ENCODE measurements around the gene TPGS2.

DNA sequence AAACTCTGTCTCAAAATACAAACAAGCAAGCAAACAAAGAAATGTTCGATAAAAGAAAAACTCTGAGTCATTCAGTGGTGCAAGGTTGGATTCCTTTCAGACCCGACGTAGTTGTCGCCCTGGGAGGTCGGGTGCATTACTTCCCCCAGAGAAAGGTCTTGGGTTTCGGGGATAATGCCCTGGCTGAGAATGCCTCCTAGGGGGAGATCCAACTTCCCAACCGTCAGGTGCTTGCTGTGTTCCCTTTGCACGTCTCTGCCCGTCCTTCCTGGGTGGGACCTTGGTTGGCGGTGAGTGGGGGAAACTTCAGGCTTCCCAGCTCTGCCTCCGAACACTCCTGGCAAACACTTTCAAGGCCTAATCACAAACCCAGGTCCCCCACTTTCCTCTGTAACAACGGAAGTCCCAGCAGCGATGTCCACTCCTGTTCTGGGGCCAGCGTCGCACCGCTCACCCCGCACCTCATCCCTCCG, 609 bp downstream of the TPGS2 start:
- TF ChIP-seq, protein P1, sequence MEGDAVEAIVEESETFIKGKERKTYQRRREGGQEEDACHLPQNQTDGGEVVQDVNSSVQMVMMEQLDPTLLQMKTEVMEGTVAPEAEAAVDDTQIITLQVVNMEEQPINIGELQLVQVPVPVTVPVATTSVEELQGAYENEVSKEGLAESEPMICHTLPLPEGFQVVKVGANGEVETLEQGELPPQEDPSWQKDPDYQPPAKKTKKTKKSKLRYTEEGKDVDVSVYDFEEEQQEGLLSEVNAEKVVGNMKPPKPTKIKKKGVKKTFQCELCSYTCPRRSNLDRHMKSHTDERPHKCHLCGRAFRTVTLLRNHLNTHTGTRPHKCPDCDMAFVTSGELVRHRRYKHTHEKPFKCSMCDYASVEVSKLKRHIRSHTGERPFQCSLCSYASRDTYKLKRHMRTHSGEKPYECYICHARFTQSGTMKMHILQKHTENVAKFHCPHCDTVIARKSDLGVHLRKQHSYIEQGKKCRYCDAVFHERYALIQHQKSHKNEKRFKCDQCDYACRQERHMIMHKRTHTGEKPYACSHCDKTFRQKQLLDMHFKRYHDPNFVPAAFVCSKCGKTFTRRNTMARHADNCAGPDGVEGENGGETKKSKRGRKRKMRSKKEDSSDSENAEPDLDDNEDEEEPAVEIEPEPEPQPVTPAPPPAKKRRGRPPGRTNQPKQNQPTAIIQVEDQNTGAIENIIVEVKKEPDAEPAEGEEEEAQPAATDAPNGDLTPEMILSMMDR (IDR thresholded peaks at IDR 0.05 in 8 of 11, conservative IDR thresholded peaks at IDR 0.05 in 3 of 11): no peak
- TF ChIP-seq POLR2A (IDR thresholded peaks at IDR 0.05) (no peak), POLR2AphosphoS5 (IDR thresholded peaks at IDR 0.05) (no peak)
